HK-2 (cell line): ENCODE data around the gene ZSWIM7.

Experiments
- DNase-seq: peaks from one replicate; pipeline ENCODE4 v3.0.0-alpha.2; 2018; ENCODE audit not compliant: unreplicated experiment

Gene ZSWIM7, protein sequence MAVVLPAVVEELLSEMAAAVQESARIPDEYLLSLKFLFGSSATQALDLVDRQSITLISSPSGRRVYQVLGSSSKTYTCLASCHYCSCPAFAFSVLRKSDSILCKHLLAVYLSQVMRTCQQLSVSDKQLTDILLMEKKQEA

DNA sequence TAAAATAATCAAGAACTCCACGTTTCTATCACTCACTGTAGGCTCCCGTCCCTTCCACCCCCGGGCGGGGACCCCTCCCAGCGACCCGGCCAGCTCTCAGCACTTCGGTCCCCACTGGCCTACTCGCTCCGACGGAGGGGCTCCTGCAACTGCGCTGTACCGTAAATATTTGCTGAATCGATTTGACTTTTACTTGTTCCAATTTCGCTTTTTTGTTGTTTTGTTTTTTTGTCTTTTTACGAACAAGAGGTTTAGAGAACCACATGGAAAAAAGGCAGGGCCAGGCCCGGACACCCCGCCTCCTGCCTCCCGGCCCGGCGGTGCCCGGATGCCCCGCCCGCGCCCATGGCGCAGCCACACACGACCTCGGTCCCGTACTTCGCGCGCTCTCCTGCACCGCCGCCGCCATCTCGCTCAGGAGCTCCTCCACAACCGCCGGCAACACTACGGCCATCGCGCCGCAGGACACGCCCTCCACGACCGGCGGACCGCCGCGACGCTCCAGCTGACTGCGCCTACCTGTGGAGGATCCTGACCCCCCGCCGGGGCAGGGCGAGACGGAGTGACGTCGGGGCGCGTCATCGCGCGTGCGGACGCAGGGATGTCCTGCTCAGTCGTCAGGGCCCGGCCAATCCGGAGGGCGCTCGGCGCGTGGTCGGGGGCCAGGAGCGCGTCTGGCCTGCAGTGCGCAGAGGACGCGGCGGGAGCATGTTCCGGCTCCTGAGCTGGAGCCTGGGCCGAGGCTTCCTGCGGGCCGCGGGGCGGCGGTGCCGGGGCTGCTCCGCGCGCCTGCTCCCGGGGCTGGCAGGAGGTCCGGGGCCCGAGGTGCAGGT, at the start of gene ZSWIM7, which contains the start of gene TTC19:
Gene ZSWIM7, minus strand, starts transcription at position 564 of the 833 bp plus-strand sequence. Its CDS starts 110 bp downstream, at position 454.
Gene TTC19, plus strand, starts transcription at position 684 of the 833 bp plus-strand sequence. Its CDS starts 25 bp downstream, at position 709.
- peak; percentile 98 for DNase-seq

DNA sequence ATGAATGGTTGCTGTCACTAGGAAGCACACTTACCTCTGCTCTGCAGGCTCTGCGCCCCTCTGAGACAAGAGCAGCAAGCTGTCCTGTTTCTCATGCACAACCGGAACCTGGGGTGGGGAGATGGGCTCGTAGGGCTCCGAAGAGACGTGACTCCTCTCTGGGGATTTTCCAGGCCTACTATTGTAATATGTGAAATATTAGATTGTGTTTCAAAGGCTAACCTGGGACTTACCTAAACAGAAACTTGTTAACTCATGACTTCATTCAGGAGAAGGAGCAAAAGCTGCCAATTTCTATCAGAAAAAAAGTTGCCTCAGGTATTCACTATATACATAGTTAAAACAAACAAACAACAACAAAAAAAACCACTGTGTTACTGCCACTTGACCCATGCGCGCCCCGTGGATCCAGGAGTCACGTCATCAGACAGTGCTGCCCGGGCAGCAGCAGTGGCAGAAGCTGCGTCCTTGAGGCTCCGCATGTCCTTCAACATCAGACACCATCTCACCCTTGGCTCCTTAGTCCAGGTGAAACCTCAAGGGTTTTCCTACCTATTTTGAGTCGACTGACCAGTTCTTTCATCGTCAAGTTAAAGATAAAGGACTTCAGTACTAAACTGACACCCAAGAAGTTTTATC, 49.4 kb upstream of the ZSWIM7 start:
- no peak for DNase-seq

DNA sequence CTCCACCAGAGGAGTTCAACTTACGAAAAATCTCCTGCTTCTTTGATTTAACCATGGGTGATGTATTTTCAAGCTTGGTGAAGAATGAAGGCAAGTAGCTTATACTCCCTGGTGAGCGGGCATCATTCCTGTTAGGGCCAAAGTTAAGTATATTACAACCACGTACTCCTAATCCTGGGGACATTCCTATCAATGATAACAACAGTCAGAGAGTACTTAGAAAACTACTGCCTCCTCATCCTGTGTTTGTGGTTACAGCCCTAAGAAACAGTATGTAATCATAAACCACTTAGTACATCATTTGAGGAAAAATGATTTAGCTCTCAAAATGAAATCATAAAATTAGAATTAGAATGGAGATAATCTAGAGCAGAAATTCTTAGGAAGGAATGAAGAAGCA, 47.5 kb upstream of the ZSWIM7 start:
- DNase-seq: no peak

DNA sequence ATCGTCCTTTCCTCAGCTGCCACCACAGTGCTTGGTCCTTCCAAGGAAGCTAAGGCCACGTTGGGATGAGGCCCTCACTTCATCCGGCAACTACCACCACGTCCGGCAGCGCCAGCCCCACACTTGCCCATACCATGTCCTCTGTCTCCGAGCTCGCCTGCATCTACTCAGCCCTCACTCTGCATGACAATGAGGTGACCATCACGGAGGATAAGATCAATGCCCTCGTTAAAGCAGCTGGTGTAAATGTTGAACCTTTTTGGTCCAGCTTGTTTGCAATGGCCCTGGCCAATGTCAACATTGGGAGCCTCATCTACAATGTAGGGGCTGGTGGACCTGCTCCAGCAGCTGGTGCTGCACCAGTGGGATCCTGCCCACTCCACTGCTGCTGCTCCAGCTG, 45.0 kb upstream of the ZSWIM7 start:
- no peak for DNase-seq

DNA sequence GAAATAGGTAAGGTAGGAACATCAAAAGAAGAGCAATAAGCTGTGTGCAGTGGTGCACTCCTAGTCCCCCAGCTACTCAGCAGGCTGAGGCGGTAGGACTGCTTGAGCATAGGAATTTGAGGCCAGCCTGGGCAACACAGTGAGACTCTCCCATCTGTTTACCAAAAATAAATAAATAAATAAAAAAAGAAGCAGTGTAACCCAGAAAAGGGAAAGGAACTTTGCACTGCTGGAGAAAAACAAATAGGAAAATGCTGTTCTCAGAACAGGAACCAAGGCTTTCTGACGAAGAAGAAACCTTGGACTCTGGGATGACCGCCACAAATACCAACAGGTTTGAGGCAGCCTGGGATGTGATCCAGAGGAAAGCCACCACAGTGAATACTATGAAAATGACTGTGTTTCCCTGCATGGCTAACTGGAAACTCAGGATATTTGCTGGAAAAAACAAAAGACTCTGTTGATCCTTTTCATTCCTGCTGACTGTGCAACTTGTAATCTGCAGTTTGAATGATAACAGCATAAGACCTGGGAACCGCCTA, 41.3 kb upstream of the ZSWIM7 start:
- no peak for DNase-seq

DNA sequence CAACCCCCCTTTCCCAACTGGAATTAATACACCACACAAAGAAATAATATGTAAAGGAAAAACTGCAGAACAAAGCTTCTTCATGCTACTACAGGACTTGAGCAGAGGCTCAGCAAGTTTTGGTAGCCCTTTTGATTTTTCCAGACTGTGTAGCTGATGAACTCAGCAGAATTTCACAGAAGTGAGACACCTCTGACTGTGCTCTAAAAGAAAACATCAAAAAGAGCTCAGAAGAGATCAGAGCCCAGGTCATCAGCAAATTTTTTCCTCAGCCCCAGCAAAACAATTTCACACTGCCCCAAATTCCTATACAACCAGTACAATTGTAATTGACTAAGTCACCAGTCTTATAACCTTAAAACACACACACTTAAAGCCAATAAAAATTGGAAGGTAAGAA, 38.1 kb upstream of the ZSWIM7 start:
- no peak for DNase-seq

DNA sequence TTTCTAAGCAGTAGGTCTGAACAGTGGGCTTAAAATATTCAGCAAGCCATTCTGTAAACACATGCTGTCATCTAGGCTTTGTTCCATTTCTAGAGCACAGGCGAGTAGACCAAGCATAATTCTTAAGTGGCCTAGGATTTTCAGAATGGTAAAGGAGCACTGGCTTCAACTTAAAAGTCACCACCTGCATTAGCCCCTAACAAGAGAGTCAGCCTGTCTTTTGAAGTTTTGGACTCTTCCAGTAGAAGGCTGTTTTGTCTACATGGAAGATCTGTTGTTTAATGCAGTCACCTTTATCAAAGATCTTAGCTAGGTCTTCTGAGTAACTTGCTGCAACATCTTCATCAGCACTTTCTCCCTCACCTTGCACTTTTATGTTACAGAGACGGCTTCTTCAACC, 36.8 kb upstream of the ZSWIM7 start:
- no peak for DNase-seq

DNA sequence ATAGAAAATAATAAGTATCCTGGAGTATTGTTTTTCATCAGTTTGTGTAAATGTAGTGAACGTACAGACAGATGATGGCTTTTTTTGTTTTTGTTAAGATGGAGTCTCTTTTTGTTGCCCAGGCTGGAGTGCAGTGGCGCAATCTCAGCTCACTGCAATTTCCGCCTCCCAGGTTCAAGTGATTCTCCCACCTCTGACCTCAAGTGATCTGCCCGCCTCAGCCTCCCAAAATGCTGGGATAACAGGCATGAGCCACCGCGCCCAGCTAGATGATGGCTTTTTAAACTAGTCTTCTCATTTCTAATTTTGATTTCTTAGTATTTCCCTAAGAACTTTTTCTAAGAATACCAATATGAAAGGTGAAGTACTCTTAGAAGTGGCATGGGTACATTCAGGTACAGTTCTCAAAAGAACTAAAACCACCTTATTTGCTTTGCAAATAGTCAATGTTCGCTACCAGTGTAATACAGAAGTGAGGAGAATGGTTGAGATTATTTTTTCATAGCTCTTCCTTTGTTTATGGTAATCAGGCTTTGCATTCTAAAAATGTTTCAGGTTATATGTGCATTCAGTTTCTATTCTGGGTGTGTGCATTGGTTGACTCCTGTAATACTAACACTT, 34.3 kb upstream of the ZSWIM7 start:
- DNase-seq: no peak

DNA sequence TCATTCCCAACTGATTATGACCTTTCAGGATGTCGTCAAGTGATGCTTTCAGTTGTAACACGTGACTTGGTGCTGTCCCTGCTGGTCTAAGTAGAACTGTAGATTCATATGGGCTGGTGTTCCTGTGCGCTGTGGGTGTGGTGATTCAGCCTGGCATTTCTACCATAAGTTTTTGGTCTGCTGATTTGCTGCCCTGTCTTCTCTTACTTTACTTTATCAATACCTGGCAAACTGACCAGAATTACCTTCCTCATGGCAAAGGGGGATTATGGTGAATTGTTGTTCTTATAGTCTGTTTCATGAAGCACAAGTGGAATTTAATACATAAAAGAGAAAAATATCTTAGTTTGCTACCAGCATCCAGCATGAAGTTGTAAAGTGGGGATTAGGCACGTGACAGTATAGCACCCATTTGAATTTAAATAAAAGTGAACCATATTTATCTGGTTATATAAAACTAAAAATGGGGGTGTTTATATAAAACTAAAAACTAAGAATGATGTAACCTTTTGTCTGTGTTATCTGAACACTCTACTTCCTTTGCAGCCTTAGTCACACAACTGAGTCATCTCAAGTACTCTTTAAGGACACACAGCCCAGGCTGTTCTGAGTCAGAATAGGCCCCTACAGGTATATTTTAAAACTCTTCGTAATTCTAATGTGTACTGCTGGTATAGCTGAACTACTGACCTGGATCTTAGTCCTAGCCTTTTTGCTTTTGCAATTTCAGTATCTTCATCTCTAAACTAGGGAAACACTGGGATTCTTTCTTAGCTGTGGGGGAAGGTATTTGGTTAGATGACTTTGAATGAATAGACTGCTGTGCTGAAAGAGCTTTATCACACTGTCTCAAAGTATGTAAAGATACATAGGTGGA, 28.4 kb upstream of the ZSWIM7 start:
- DNase-seq: peak; percentile 27

DNA sequence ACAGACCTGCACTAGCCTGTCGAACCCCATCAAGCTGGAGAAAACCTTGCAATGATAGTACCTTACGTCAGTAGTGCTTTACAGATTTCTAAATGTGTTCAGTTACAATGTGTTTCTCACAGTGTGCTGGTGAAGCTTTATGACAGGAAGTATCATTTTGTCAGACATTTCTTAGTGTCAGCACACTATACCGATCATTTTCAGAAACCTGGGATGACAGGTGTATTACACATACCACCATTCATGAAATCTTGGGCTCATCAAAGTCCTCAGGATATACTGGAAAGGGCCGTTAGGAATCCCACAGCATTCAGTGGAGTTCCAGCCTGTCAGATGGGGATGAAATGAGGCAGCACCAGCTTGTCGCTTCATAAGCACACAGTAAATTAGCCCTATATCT, 27.4 kb upstream of the ZSWIM7 start:
- DNase-seq: no peak

DNA sequence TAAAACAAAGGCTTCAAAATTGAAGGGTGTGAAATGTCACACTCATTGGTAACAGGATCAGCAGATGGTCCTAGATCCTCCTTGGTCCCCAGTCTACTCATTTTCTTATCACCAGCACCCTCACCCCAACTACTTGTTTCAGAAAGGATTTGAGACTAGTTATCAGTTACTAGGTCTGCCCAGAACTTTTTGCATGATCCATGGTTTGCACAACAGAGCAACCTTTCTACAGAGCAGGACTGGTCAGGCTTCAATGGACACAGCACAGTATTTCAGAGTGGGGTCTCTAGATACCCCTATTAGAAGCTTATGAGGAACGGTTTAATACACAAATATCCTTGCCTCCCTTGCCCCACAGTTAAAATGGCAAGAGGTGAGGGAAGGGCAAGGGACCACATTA, 25.7 kb upstream of the ZSWIM7 start:
- no peak for DNase-seq

DNA sequence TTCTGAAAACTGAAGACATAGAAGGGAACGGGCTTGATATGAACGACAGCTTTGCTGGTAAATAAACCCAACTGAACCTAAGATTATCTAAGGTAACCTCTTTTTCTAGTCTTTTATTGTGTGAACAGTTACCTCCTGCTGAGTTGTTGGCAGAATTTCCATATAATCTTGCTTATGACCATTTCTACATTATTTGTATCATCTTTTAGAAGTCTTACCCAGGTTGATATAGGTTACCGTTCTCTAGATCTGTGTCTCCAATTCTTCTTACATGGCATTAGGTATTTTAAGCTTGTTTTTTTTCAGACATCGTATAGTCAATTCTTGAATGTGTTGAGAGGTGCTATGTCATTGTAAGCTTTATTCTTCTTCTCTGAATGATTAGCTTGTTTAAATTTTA, 24.4 kb upstream of the ZSWIM7 start:
- DNase-seq: no peak

DNA sequence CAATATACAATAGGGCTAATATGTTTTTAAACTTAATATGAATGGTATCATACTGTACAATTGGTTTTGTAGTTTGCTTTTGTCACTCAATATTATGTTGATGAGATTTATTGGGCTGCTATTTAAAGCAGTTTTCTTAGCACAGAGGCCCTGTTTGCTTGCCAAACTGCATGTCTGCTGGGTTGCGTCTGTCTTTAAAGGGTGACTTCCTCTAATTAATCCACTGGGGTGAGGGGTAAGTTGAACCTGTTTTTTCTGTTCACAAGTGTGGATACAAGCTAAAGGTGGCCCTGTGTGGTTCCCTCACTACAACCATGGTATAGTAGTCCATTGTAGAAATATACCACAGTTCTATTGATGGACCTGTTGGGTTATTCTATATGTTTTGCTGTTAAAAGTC, 19.8 kb upstream of the ZSWIM7 start:
- no peak for DNase-seq

DNA sequence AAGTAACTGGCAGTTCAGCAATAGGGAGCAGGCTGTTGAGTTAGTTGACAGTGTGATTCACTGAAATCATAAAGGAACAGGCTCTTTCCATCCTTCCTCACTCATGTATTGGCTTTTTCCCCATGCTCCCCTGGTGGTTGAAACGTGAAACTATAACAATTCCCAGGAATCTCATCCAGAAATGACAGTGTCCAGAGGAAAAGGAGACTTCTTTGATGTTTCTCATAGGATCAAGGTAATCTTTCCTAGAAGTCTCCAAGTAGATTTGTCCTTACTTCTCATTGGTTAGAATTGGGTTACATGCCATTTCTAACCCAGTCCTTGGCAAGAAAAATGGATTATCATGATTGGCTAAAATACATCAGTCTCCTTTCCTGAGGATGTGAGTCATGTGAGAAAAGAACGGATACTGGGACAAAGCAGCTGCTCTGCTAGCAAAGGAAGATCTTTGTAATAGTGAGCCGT, 14.5 kb upstream of the ZSWIM7 start:
- DNase-seq: peak; percentile 8

DNA sequence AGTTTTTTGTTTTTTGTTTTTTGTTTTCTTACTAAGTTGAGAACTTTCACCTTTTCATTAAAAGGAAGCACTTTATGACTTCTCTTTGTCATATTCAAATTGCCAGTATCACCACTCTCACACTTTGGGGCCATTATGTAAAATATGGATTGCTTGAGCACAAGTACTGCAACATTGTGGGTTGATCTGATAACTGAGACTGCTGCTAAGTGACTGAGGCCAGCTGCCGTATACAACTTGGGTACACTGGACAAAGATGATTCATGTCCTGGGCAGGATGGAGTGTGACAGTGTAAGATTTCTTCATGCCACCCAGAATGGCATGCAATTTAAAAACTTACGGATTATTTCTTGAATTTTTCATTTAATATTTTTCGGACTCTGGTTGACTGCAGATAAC, 7.9 kb upstream of the ZSWIM7 start:
- no peak for DNase-seq

DNA sequence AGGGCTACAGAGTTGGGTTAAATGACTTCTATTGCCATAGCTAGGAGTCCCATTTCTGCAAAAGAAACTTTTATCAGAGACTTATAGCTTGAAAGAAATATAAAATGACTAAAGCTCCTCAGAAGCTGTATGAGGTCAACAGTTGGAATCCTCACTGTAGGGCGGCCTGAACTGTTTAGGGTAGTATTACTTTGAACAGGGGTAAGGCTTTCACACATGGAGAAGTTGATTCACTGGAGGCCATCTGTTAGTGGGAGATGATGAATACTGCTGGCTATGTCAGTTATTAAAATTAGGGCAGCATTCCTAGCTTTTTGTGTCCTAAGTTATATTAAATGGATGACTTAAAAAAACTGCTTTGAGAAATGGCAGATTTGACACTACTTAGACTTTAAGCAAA, 6.1 kb upstream of the ZSWIM7 start:
- no peak for DNase-seq

DNA sequence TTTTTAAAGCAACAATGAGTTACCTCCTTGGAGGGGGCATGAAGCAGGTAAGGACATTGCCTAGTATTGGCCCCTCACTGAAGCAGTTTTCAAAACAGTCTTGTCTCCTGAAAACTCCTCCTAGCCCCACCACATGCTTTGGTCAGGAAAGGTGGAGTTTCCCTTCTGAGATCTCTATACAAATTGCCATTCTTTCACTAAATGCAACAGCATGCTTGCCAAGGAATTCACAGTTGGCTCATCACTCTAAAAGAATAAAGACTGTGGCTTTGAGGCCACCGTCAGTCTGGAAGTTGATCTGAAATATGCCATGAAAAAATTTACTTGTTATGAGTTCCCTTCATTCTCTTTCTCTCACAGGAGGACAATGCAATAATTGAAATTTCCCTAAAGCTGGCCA, 4.3 kb upstream of the ZSWIM7 start:
- DNase-seq: no peak

DNA sequence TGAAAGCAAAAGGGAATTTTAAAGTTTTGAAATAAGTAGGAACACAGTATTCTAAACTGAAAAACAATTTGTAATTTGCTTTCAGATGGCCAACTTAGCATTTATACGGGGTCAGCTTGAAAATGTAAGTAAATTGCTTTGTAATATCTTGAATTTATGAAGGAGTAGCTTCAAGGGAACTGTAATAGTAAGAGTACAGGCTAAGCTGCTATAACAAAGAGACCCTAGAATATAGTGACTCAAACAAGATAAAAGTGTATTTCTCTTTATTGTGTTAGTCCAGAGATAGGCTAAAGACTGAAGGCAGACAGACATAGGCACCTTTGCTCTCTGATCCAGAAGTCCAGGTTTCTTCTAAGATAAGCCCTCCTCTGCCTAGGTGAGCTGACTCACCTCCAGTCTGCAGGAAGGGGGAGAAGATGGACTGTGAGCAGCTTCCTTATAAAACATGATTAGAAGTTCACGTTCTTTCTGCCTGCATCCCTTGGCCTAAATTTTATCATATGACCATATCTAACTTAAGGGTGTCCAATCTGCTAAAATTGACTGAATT, 3.3 kb upstream of the ZSWIM7 start:
- DNase-seq: no peak

DNA sequence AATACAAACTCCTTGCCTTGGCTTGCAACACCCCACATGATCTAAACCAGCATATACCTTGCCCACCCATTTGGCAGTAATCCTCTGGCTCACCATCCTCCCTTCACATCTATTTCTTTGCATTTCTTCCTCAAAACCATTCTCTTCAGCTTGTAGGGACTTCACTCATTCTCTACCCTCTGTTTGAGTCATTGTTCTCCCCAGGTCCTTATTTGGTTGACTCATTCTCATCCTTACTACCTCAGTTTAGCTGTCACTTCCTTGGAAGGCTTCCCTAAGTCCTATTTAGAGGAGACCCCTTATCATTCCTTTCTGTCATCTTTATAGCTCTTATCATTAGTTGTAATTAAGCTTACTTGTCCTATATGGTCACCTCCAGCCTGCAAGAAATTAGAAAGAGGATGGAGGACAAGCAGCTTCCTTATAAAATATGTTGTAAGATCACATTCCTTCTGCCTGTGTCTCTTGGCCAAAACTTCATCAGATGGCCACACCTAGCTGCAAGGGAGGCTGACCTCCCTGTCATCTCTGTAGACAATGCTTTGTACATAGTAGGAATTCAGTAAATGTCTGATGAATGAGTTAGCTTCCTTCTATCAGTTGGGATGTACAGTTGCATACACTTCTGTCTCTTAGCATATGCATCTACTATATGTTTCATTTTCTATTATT, 1.9 kb upstream of the ZSWIM7 start:
- DNase-seq: no peak
